ENCODE measurements around the gene MYF6.

DNA sequence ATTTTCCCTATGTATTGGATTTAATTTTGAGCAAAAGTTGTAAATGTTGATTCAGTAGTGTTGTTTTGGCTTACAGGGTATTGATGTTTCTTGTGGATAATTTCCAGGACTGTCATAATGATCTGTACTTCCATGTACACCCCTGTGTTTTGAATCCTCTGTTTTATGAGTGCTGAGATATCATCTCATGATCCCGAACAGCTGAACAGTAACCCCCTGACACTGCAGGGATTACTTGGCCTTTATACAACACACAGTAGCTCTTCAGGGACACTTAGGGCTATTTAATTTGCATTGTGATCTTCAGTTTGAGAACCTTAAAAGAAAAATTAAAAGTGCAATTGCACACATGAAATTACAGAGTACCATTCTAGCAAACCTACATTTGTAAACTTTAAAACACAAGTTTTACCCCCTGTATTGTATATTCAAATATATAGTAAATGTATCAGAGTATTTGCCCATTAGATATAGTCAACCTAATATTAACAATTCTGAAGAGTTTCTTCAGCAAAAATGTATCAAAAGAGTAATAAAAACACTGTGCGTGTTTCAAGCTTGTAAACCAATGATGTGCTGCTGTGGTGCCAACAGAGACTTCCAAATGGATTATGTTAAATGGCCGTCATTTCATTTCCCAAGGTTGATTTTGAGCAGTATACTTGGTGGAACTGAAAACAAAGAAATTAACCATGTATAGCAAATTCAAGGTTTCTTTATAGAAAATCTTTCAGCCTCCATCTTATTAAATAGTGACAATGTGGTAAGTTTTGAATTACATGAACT, 27.9 kb upstream of the MYF6 start:
- TF ChIP-seq, protein P1, sequence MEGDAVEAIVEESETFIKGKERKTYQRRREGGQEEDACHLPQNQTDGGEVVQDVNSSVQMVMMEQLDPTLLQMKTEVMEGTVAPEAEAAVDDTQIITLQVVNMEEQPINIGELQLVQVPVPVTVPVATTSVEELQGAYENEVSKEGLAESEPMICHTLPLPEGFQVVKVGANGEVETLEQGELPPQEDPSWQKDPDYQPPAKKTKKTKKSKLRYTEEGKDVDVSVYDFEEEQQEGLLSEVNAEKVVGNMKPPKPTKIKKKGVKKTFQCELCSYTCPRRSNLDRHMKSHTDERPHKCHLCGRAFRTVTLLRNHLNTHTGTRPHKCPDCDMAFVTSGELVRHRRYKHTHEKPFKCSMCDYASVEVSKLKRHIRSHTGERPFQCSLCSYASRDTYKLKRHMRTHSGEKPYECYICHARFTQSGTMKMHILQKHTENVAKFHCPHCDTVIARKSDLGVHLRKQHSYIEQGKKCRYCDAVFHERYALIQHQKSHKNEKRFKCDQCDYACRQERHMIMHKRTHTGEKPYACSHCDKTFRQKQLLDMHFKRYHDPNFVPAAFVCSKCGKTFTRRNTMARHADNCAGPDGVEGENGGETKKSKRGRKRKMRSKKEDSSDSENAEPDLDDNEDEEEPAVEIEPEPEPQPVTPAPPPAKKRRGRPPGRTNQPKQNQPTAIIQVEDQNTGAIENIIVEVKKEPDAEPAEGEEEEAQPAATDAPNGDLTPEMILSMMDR (IDR thresholded peaks at IDR 0.05 in 2 of 3, conservative IDR thresholded peaks at IDR 0.05 in 1 of 3; ENCODE audit: borderline replicate concordance in 1 of 3, insufficient read depth in 1 of 3, low read depth in 2 of 3, low read length in 2 of 3) = no peak
- no peak for TF ChIP-seq POLR2A (IDR thresholded peaks at IDR 0.05; ENCODE audit: borderline replicate concordance, extremely low read depth, insufficient read depth, insufficient read length)
- no peak for TF ChIP-seq EZH2 (IDR thresholded peaks at IDR 0.05)
